B cell (primary cell): ENCODE data around the gene ESD. TPM values are rescaled to one million over a fixed set of nuclear protein-coding genes. Genes with fewer than 3 reads are reported as not detected.

ENCODE experiments used
- ATAC-seq: fragments of 200-7000 bp; cut with Tn5 transposase; one replicate; pipeline ENCODE4 v1.10.0; 2021; ENCODE audit warnings: low read depth, mild to moderate bottlenecking, moderate number of reproducible peaks, moderate library complexity
- CTCF ChIA-PET: fragments of 350-600 bp; sonication (Branson Sonifier 250); formaldehyde crosslinking; loops from one replicate; lab custom pipeline; 2021; ENCODE audit warnings: antibody characterized with exemption, inconsistent platforms; lab: Charles Lee
- POLR2A ChIA-PET: fragments of 350-600 bp; sonication (Branson Sonifier 250); formaldehyde crosslinking; loops from one replicate; lab custom pipeline; 2021; ENCODE audit warnings: antibody characterized with exemption; lab: Charles Lee
- DNase-seq: peaks from one replicate; pipeline ENCODE4 v3.0.0; 2013
- H2AFZ ChIP-seq: 2 replicates; pipeline ENCODE4 v1.6.1; 2012; ENCODE audit warnings: mild to moderate bottlenecking, low read depth, low read length; ENCODE audit not compliant: insufficient read depth, poor library complexity, severe bottlenecking
- H3K27ac ChIP-seq, 2 donors: 1 replicate in 1 of 2; 2 replicates in 1 of 2; pipeline ENCODE4 v1.5.1; 2012 to 2013; ENCODE audit warnings: low read length in 2 of 2, mild to moderate bottlenecking in 2 of 2, moderate library complexity in 1 of 2
- H3K27me3 ChIP-seq, 4 experiments: fragments of 200-600 bp in 1 of 4; sonication (generic) in 1 of 4; replicated peaks in 1 of 4; 1 replicate in 2 of 4; 2 replicates in 2 of 4; pipeline versions ENCODE4 v1.6.1 to v1.7.0; 2013 to 2016; ENCODE audit warnings: low read length in 3 of 4, mild to moderate bottlenecking in 2 of 4, mixed read lengths in 1 of 4, moderate library complexity in 1 of 4; ENCODE audit not compliant: insufficient read depth in 4 of 4, control insufficient read depth in 3 of 4; ENCODE audit errors: control extremely low read depth in 1 of 4
- H3K36me3 ChIP-seq, 2 experiments: replicated peaks in 1 of 2; 1 replicate in 1 of 2; 2 replicates in 1 of 2; pipeline versions ENCODE4 v1.6.1 to v1.7.1; 2013; ENCODE audit warnings: low read length in 1 of 2; ENCODE audit not compliant: insufficient read depth in 2 of 2, control insufficient read depth in 1 of 2; ENCODE audit errors: control extremely low read depth in 1 of 2, extremely low read depth in 1 of 2
- H3K4me1 ChIP-seq, 2 donors: fragments of 200-600 bp in 1 of 2; sonication (generic) in 1 of 2; 1 replicate in 1 of 2; 2 replicates in 1 of 2; pipeline versions ENCODE4 v1.5.1 to v1.6.1; 2013 to 2017; ENCODE audit warnings: low read length in 2 of 2; ENCODE audit not compliant: control insufficient read depth in 2 of 2, insufficient read depth in 2 of 2
- H3K4me2 ChIP-seq: replicated peaks from 2 replicates; pipeline ENCODE3; 2012; ENCODE audit warnings: mild to moderate bottlenecking, low read depth, low read length; ENCODE audit not compliant: poor library complexity, severe bottlenecking
- H3K4me3 ChIP-seq, 5 experiments: fragments of 200-600 bp in 1 of 5; sonication (generic) in 1 of 5; 1 replicate in 3 of 5; 2 replicates in 2 of 5; pipeline versions ENCODE4 v1.5.1 to v1.7.0; 2011 to 2016; ENCODE audit warnings: low read length in 4 of 5, mild to moderate bottlenecking in 4 of 5, low read depth in 2 of 5, control low read depth in 1 of 5, moderate library complexity in 1 of 5; ENCODE audit not compliant: insufficient read depth in 1 of 5; ENCODE audit errors: control extremely low read depth in 1 of 5, extremely low read depth in 1 of 5
- H3K79me2 ChIP-seq: fragments of 200-600 bp; sonication (generic); one replicate; pipeline ENCODE4 v1.6.0; 2016; ENCODE audit warnings: low read length; ENCODE audit not compliant: control insufficient read depth, insufficient read depth
- H3K9ac ChIP-seq: fragments of 200-600 bp; sonication (generic); 2 replicates; pipeline ENCODE4 v1.6.1; 2017; ENCODE audit warnings: mild to moderate bottlenecking, low read length, moderate library complexity
- H3K9me3 ChIP-seq, 3 donors: one replicate each; pipeline versions ENCODE4 v1.6.1 to v1.7.1; 2013; ENCODE audit warnings: low read length in 2 of 3; ENCODE audit not compliant: control insufficient read depth in 2 of 3, insufficient read depth in 1 of 3; ENCODE audit errors: control extremely low read depth in 1 of 3
- H4K20me1 ChIP-seq: 2 replicates; pipeline ENCODE4 v1.6.0; 2012; ENCODE audit warnings: mild to moderate bottlenecking, low read length; ENCODE audit not compliant: insufficient read depth, control insufficient read depth, poor library complexity, severe bottlenecking
- H3K27ac Mint-ChIP-seq: one replicate; pipeline ENCODE4 v1.8.0; 2021; ENCODE audit warnings: mixed read lengths
- H3K27me3 Mint-ChIP-seq: one replicate; pipeline ENCODE4 v1.8.0; 2021; ENCODE audit warnings: mixed read lengths
- H3K4me1 Mint-ChIP-seq: one replicate; pipeline ENCODE4 v1.8.0; 2021; ENCODE audit warnings: mixed read lengths
- H3K4me3 Mint-ChIP-seq: one replicate; pipeline ENCODE4 v1.8.0; 2021; ENCODE audit warnings: mixed read lengths
- H3K9me3 Mint-ChIP-seq: one replicate; pipeline ENCODE4 v1.8.0; 2022; ENCODE audit warnings: mixed read lengths; ENCODE audit not compliant: insufficient read depth
- CTCF ChIP-seq: fragments of 200-600 bp; IDR thresholded peaks from one replicate; pipeline ENCODE4 v1.8.0; 2022; ENCODE audit warnings: antibody characterized with exemption, mild to moderate bottlenecking
- EZH2 ChIP-seq: IDR thresholded peaks from 2 replicates; pipeline ENCODE4 v1.6.1; 2012; ENCODE audit warnings: borderline replicate concordance, low read depth, mild to moderate bottlenecking, moderate library complexity, low read length; ENCODE audit not compliant: insufficient read depth, poor library complexity, severe bottlenecking
- WGBS: methylation state at CpG from one replicate; pipeline ENCODE4 v1.1.5; 2013; ENCODE audit warnings: missing lambda C conversion rate; ENCODE audit not compliant: insufficient coverage; 5-methylcytosine and 5-hydroxymethylcytosine counted together
- intact Hi-C: fragments of 100-400 bp; cut with micrococcal nuclease; formaldehyde crosslinking; loops from one replicate; pipeline ENCODE4 v1.10.0; 2022
- polyA plus RNA-seq: library from polyadenylated mRNA; depleted of rRNA; stranded (reverse); fragments of >200 nt; gene quantifications from 2 replicates; pipeline ENCODE4 v1.2.3, GENCODE V29; 2012
- total RNA-seq, 2 donors: library from RNA; stranded (reverse); fragments of 120-200 nt in 1 of 2; gene quantifications; 1 replicate in 1 of 2; 2 replicates in 1 of 2; pipeline versions ENCODE4 v1.2.3 to v1.2.4, GENCODE V29; 2013 to 2022

ESD gene
- total and polyA plus RNA-seq, 2 donors (not counting 1 experiment from before 2014, with no cell fraction given) = 29.9 to 52.9 TPM

GRCh38 chr13:46816371-46816770 lies 19.4 kb upstream of the ESD start:
- Histone ChIP-seq H3K9ac (no peak overlapping the region), H4K20me1 (no peaks in the 10 kb centered on the region), H3K4me3 (no peak overlapping the region), H3K27me3 (no peaks in the 10 kb centered on the region), H3K4me1 (no peaks in the 10 kb centered on the region), H3K9me3 (peaks cover 4 to 13% (median 7%) of the 10 kb centered on the region in 3 donors), H3K79me2 (no peaks in the 10 kb centered on the region), H3K27ac (no peak overlapping the region), H2AFZ (no peak overlapping the region), H3K36me3 (no peaks in the 10 kb centered on the region), H3K4me2 (no peak overlapping the region)
- H3K9me3 Mint-ChIP-seq = peaks cover 5% of the 10 kb centered on the region
- ChIA-PET POLR2A (no interaction called here), CTCF (no interaction called here)
- 100% methylated on average over 1 of the region's 1 CpG for WGBS
- intact Hi-C loops = no loop called here
- no peak for DNase-seq
- no peak for ATAC-seq
- no peak overlapping the region for H3K4me3 Mint-ChIP-seq
- no peaks in the 10 kb centered on the region for H3K4me1 Mint-ChIP-seq
- peaks cover 31% of the 10 kb centered on the region for H3K27me3 Mint-ChIP-seq
- H3K27ac Mint-ChIP-seq = no peak overlapping the region
- TF ChIP-seq CTCF = no peak

GRCh38 chr13:46812301-46812797 lies 15.4 kb upstream of the ESD start:
- Histone ChIP-seq H3K4me1 (no peaks in the 10 kb centered on the region), H3K27ac (no peak overlapping the region), H2AFZ (no peak overlapping the region), H3K36me3 (no peaks in the 10 kb centered on the region), H3K9ac (no peak overlapping the region), H3K79me2 (no peaks in the 10 kb centered on the region), H3K4me3 (no peak overlapping the region), H3K9me3 (peaks cover 0 to 13% (median 4%) of the 10 kb centered on the region in 3 donors), H4K20me1 (no peaks in the 10 kb centered on the region), H3K4me2 (no peak overlapping the region), H3K27me3 (no peaks in the 10 kb centered on the region)
- ChIA-PET POLR2A (no interaction called here), CTCF (no interaction called here)
- intact Hi-C loops = no loop called here
- Mint-ChIP-seq H3K27ac (no peak overlapping the region), H3K9me3 (peaks cover 5% of the 10 kb centered on the region), H3K27me3 (peaks cover 29% of the 10 kb centered on the region), H3K4me3 (no peak overlapping the region), H3K4me1 (no peaks in the 10 kb centered on the region)
- ATAC-seq (no peak), DNase-seq (no peak)
- no peak for TF ChIP-seq EZH2
- TF ChIP-seq CTCF = no peak
